NCI-H748 treated with DMSO at 0.1 percent for 48 hours (cell line): ENCODE measurements around the gene VPS54.

Experiments used
- DNase-seq: peaks from one replicate; lab custom pipeline; 2025; lab: John Stamatoyannopoulos, UW

VPS54 gene, protein sequence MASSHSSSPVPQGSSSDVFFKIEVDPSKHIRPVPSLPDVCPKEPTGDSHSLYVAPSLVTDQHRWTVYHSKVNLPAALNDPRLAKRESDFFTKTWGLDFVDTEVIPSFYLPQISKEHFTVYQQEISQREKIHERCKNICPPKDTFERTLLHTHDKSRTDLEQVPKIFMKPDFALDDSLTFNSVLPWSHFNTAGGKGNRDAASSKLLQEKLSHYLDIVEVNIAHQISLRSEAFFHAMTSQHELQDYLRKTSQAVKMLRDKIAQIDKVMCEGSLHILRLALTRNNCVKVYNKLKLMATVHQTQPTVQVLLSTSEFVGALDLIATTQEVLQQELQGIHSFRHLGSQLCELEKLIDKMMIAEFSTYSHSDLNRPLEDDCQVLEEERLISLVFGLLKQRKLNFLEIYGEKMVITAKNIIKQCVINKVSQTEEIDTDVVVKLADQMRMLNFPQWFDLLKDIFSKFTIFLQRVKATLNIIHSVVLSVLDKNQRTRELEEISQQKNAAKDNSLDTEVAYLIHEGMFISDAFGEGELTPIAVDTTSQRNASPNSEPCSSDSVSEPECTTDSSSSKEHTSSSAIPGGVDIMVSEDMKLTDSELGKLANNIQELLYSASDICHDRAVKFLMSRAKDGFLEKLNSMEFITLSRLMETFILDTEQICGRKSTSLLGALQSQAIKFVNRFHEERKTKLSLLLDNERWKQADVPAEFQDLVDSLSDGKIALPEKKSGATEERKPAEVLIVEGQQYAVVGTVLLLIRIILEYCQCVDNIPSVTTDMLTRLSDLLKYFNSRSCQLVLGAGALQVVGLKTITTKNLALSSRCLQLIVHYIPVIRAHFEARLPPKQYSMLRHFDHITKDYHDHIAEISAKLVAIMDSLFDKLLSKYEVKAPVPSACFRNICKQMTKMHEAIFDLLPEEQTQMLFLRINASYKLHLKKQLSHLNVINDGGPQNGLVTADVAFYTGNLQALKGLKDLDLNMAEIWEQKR

DNA sequence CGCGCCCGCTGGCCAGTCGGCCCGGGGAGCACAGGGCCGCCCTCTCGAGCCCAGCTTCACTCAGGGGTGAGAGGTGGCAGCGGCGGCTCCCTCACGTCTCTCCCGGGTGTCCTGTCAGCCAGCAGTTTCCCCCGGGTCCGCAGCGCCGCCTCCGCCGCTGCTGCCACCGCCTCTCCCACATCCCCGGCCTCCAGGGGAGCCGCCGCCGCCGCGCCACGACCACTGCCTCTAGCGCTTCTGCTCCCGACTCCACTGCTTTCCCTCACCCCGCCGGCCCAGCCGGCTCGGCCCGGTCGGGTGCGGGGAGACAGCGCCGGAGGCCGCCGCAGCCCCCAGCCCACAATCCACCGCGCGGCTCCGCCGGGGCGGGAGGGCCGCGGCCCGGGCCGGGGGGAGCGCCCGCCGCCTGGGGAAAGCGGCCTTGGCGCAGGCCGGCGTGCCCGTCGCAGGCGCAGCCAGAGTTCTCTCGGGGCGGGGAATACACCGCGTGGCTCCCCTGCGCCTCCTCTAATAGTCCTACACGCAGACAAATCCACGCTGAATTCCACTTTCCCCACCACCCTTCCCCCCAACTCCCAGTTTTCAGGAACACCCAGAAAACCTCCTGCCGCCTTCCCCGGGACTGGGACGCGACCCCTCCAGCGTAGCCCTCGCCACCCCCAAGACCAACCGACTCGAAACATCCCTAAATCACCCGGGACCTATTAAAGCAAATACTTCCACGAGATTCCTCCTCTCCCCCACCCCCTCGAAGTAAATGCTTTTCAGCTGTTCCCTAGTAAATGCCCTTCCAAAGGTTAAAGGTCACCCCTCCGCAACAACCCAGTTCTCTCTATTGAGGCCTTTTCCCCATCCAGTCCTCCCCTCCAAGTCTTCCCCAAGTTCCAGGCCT, at the start of gene VPS54:
Gene VPS54 (minus strand): TSS at position 346 of the 892 bp plus-strand sequence. CDS start 35,429 bp downstream, outside the sequence.
- no peak for DNase-seq

DNA sequence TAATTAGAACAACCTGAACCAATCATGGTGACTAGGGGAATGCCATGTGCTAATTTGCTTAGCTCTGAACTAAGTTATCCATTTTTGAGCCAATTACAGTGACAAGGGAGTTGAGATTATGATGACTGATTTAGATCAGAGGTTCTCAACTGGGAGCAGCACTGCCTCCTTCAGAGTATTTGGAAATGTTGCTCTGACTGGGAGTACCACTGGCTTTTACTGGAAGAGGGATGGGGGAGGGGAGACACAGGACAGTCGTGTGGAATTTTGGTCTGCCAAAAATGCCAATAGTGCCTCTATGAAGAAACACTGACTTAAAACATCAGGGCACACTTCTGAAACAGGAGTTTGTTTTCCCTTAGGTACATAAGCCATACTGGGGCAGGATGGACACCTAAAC, 48.1 kb upstream of the VPS54 start:
- DNase-seq, result no peak

DNA sequence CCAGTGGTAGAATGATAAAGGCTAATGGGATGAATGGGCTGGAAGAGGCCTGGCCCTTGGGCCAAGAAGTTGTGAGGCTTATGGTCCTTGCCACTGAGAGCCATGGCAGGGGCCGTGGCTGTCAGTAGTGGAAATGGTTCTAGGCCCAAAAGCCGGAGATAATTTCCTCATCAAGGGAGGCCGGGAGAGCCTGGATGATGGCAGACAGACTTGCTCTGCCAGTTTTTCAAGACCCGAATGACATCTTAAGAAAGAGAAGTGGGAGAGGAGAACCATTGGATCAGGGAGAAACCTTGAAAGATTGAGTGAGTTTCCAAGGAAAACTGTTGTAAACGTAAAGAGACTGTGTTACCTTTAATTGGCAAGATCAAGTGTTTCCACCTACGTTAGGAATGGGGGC, 46.3 kb upstream of the VPS54 start:
- no peak for DNase-seq

DNA sequence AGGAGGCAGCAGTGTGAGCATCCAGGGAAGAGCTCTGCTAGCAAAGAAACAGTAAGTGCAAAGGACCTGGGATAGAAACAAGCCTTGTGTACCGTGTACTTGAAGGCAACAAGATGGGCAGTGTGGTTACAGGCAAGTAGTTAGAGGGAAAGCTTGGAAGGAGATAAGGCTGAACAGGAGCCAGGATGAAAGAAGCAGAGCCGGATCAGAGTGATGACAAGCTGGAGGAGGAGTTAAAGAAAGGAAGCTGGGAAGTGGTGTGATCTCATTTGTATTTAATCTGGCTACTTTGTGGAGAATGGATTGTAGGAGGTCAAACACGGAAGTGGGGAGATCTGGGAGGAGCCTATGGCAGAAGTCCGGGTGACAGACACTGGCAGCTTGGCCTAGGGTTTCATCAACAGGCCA, 44.7 kb upstream of the VPS54 start:
- DNase-seq, result no peak

DNA sequence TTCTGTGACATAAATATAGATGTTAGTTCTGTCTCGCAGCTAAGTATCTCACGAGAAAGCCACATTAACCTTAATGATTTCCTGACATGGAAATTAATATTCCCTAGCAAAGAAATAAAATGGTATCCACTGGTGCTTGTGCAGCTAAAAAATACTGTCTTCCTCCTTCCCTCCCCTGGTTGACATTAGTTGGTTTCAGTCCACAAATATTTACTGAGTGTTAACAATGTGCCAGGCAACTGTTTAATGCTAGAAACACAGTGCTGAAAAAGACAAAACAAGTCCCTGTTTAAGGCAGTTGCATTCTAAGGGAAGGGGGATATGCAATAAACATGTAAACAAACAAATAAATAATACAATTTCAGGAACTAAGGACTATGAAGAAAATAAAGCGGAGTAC, 44.2 kb upstream of the VPS54 start:
- no peak for DNase-seq

DNA sequence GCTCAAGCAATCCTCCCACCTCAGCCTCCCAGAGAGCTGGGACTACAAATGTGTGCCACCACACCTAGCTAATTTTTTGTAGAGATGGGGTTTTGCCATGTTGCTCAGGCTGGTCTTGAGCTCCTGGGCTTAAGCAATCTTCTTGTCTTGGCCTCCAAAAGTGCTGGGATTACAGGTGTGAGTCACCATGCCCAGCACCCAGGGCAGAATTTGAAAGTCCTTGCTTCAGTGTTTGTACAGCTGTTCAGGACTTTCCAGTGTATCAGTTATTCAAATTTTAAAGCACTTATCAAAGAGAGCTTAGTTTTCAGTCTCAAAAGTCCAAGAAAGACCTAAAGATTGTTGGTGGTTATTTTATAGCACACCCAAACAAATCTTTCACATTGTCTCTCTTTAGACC, 43.6 kb upstream of the VPS54 start:
- DNase-seq, result no peak

DNA sequence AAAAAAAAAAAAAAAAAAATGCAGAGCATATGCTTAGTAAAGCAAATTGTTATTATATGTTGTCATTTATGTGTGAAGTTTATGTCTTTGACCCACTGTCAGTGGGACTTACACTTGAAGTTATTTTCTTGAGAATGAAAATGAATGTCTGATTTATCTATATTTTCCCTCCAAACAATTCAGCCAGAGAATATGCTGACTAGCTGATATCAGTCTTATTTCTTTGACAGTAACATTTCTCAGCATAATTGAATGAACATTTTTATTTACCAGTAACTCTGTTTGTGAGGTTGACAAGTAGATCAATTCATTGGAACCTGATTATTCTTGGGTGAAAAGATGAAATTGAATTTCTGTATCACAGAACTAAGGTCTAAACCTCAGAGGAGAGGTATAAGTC, 40.0 kb upstream of the VPS54 start:
- DNase-seq, result no peak

DNA sequence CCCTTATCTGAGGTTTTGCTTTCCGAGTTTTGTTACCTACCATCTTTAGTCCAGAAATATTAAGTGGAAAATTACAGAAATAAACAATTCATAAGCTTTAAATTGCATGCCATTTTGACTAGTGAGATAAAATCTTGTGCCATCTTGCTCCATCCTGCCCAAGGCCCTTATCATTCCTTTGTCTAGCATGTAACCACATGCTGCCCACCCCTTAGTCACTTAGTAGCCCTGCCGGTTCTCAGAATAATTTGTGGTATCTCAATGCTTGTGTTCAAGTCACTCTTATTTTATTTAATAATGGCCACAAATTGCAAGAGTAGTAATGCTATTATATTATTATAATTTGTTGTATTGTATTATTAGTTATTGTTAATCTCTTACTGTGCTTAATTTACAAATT, 36.8 kb upstream of the VPS54 start:
- DNase-seq, result no peak

DNA sequence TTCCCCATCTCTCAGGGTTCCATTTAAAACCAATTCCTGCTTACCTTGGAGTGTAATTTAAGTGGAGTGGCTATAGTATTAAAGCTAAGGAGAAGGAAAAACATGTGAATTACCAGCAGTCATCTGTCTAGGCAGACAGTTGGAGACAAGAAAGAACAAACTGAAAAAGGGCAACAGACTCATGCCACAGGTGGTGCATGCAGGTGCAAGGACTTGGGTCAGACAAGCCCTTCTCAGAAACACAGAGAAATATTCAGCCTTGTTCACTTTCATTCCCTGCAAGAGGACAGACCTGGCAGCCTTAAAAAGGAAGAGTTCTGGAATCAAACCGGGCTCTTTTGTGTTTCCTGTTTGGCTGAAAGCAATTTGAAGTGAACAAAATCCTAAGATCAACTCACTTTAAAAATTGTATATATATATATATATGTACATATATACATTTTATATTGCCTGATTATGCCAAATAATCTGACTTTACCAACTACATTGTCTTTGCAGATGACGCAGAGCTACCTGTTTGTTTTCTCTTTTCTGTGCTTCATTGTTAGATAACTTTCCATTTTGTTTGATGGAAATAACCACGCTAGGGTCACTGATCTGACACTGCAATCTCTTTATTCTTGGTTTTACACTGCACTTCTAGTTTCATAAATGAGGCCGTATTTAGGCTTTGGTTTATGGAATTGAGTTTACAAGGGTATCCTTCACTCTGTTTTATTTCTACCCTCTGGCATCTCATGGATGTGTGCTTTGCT, 35.1 kb upstream of the VPS54 start:
- no peak for DNase-seq

DNA sequence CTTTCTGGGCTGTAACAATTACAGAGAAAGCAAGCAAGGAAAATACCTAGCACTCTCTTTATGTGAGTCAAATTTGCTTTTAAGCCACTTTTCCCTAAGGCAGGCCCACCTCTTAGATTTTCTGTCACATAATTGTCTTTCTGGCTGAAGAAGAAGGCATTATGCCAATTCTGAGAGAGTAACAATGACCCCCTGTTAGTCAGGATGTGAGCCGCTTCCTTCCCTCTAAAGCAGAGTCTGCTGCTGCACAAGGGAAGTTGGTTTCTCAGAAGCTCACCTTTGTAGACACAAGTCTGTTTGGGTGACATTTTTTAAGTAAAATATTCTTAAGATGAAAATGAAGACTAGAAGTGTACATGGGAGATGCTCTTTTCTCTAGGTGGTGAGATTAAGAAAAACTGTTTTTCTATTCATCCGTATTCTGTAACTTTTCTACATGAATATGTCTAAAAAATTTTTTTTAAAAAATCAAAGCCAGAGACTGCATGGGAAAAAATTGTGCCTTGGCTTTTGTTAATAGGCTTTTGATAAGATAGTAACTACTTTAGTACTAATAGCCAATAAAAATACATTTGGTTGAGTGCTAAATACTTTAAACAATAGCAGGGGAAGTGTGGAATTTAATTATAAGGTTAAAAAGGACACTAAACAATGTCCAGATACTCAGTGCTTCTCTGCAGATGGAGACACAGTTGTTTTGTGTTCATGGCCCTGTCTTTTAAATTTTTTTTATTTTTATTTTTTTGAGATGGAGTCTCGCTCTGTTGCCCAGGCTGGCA, 33.4 kb upstream of the VPS54 start:
- DNase-seq, result no peak

DNA sequence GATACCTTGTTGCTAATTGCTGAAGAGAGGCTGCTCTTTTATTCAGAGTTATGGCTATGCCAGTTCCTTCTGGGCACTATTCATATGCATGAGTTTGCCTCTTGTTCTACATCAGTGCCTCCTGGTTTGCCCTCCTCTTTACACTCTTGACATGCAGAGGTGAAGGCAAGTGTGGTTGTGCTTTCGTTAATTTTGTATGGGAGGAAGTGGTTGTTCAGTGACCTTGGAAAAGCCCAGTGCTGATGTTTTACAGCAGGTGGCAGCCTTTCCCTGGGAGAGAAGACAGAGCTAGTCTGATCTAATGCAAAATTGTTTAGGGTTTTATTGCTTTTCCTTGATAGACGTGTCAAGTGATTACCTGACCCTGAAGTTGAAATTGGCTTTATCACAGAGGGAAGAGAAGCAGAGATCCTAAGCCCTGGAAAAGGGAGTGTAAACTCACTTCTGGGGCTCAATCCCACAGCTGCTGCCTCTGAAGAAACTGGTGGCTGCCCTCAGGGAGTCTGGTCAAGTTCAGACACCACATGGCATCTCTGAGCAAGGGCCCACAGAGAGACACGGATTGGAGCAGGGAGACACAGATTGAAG, 30.5 kb upstream of the VPS54 start:
- peak; percentile 63 for DNase-seq

DNA sequence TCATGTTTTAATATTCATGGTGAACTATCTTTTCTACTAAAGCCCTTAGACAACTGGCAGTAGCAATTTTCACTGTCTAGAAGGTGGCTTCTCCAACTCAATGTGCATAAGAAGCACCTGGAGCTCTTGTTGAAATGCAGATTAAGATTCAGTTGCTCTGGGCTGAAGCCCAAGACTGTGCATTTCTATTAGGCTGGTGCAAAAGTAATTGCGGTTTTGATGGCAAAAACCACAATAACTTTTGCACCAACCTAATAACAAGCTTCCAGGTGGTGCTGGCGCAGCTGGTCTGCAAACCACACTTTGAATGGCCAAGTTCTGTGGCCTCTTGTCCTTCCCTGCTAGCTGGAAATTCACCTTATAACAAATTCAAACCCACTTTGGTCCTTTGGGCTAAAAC, 26.7 kb upstream of the VPS54 start:
- DNase-seq, result no peak

DNA sequence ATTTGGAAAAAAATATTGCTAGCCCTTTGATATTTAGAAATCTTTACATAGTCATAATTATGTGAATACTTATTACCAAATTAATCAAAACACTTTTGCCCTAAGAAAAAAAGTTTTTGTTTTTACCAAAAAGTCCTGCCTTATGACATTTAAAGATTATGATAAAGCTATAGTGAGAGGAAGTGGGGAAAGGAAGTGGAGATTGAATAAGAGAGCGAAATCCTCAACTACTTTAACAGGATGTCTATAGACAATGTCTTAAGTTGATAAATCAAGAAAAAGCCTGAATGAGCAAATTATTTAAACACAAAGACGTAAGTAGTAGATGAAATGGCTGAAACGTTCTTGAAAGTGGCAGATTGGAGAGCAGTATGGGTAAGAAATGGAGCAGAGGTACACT, 20.9 kb upstream of the VPS54 start:
- no peak for DNase-seq

DNA sequence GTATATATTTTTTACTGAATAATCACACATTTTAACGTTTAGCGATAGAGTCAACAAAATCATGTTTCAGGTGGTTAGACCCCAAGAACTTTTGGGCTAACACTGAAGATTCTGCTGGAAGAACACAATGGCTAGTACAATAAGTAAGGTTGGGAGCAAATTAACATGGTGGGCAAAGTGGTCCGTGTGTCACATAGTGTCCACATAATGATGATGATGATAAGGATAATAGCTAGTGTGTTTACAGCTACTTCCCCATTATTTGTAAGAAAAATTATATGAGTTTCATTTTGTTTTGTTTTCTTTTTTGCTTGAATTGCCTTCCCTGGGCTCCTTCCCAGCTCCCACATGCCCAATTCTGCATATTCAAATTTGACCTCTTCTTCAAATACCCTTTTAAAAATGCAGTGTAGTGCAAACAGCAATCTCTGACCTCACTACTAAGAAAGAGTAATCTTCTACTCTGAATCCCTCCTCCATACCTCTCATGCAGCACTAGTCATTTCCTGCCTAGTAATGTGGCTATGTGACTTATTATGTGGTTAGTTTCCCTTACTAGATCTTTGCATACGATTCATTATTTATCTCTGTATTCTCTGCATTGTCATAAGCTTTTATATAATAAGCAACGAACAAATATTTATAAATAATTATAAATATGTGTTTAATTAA, 16.9 kb upstream of the VPS54 start:
- peak; percentile 1 for DNase-seq

DNA sequence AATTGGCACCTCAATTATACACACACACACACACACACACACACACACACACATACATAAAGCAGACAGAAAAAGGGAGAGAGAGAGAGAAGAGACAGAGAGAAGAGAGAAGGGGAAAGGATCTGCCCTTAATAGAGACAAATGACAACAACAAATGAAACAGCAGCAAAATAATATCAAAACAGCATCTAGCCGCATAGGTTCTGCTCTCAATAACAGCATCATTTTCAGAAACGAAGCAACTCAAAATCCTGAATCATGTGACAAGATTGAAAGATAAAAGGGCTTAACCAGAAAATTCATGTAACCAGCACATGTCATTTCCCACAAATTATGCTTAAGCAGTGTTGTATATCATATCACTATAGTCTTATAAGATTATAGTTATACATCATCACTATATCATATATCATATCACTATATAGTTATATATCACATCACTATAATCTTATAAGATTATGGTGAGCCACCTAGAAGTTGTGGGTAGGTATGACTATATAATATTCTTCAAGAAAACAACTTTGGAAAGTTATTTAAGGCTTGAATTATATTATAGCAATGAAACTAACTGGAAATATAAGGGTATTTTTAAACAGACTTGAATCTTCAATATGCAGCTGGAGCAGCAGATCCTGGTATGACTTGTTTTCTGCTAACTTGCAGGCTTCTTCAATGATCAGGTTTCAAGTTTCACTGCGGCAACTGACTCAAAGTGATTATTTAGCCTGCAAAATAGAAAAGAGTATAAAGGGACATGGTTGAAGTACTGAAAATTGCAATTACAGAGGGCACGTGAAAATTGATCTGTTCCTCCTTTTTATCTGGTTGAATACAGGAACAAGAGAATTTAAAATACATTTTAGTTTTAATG, 16.1 kb upstream of the VPS54 start:
- peak; percentile 30 for DNase-seq

DNA sequence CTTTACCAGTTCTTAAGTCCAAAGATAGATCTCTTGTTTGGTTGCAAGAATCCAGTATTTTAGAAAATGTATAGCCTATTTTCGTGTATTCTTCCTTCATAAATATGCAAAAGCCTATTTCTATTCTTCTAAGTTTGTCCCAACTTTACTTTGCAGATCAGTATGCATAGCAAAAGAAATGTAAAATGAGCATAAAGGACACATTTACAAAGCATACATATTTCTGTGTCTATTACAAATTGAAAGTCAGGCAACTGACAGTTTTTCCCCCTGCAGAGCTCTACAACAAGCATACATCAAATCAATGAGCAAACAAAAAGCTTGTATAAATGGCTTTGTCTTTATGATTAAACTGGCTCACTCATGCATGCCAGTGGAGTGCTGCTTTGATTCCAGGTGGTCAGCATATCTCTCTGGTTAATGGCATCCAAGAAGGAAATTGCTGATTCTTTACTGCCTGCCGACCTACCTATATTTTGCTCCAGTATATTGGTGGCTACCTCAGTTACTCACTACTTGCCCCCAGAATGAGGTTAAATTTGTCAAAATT, 10.0 kb upstream of the VPS54 start:
- DNase-seq, result peak; percentile 38

DNA sequence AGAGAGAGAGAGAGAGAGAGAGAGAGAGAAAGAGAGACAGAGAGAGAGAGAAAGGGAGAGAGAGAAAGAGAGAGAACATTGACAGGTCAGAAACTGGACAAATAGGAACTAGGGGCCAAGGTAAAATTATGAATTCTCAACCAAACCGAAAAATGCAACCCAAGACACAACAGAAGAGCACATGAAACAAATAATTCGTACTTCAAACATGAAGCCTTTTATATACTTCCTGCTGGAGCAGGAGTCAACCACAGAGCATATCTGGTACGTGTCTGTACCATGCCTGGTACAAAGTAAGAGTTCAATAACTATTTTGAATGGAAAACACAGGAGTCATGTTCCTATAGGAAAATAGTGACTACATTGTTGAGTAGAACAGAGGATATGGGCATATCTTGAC, 6.5 kb upstream of the VPS54 start:
- DNase-seq, result no peak

DNA sequence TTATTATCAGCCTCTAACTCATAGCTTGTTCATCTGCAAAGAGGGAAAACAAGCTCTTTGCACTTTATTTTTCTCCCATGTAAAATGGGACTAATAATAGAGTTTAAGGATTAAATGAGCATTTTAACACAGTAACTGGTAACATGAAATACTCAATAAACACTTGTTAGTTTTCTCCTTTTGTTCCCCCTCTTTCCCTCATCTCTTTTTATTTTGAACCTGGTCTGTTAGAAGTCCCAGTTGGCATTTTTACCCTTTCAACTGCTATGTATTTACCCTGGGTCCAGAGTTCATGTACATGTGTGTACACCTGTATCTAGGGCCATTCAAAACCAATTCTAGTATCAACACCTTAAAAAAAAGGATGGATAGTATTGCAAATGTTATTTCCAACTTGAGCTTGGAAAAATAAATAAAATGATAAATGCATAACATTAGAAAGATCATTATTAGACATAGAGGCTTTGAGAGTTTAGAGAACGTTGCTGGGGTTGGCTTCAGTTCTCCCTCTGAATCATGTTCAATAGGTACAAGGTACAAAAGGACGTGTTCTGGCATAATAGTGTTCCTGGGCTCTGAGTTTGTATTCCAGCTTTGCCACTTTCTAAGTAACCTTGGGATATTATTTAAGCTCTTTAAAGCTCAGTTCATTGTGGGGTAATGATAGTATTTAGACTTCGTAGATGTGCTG, 5.2 kb upstream of the VPS54 start:
- no peak for DNase-seq
